Cardiac muscle cell (in vitro differentiated cells and primary cell): Measurements from ENCODE around the gene ATXN1. TPM values are rescaled to one million over a fixed set of nuclear protein-coding genes. Genes with fewer than 3 reads are reported as not detected.

Source experiments
- DNase-seq, 2 donors: peaks; one replicate each; pipeline versions ENCODE4 v3.0.0 to v3.0.0-alpha.2; 2010 to 2017; ENCODE audit warnings: low read depth in 1 of 2, low spot score in 1 of 2
- H3K27ac ChIP-seq: fragments of 200-600 bp; sonication (generic); 2 replicates; pipeline ENCODE4 v1.5.1; 2016
- H3K27me3 ChIP-seq: fragments of 200-600 bp; sonication (generic); 2 replicates; pipeline ENCODE4 v1.6.0; 2016; ENCODE audit warnings: control low read depth
- H3K36me3 ChIP-seq: fragments of 200-600 bp; sonication (generic); 2 replicates; pipeline ENCODE4 v1.5.1; 2016; ENCODE audit warnings: control low read depth
- H3K4me1 ChIP-seq: fragments of 200-600 bp; sonication (generic); 2 replicates; pipeline ENCODE4 v1.8.1; 2017; ENCODE audit warnings: low read depth, mild to moderate bottlenecking, mixed run types
- H3K4me3 ChIP-seq: fragments of 200-600 bp; sonication (generic); 2 replicates; pipeline ENCODE4 v1.5.1; 2016; ENCODE audit warnings: mild to moderate bottlenecking
- H3K9me3 ChIP-seq: fragments of 200-600 bp; sonication (generic); 2 replicates; pipeline ENCODE4 v1.5.1; 2017; ENCODE audit warnings: low read depth, mild to moderate bottlenecking, control low read depth
- polyA plus RNA-seq: library from polyadenylated mRNA; unstranded; fragments of >200 nt; fragmentation: Nextera tagmentation; extraction: Ambion mirVana; gene quantifications from 2 replicates; pipeline ENCODE4 v1.2.1, GENCODE V29; 2016
- total RNA-seq: library from RNA; depleted of rRNA; stranded (reverse); fragments of >200 nt; gene quantifications from 2 replicates; pipeline ENCODE4 v1.2.3, GENCODE V29; 2016
- TF ChIP-seq, protein P1 (sequence below): IDR thresholded peaks from 2 replicates; pipeline ENCODE4 v1.5.1; 2012; ENCODE audit warnings: low read depth, mild to moderate bottlenecking, low read length

Gene ATXN1
- total and polyA plus RNA-seq, 2 experiments from 2014 or later: 15.1 to 37.4 TPM

- DNase-seq: no peak
- H3K27me3 ChIP-seq: no peaks in the 10 kb centered on the region
- TF ChIP-seq, protein P1, sequence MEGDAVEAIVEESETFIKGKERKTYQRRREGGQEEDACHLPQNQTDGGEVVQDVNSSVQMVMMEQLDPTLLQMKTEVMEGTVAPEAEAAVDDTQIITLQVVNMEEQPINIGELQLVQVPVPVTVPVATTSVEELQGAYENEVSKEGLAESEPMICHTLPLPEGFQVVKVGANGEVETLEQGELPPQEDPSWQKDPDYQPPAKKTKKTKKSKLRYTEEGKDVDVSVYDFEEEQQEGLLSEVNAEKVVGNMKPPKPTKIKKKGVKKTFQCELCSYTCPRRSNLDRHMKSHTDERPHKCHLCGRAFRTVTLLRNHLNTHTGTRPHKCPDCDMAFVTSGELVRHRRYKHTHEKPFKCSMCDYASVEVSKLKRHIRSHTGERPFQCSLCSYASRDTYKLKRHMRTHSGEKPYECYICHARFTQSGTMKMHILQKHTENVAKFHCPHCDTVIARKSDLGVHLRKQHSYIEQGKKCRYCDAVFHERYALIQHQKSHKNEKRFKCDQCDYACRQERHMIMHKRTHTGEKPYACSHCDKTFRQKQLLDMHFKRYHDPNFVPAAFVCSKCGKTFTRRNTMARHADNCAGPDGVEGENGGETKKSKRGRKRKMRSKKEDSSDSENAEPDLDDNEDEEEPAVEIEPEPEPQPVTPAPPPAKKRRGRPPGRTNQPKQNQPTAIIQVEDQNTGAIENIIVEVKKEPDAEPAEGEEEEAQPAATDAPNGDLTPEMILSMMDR: no peak
These were observed 190.3 kb downstream of the ATXN1 start for GRCh38 chr6:16570946-16571345.

GRCh38 chr6:16570221-16570553 is 191.1 kb downstream of the ATXN1 start:
- peaks cover 6% of the 10 kb centered on the region for H3K4me1 ChIP-seq
- H3K9me3 ChIP-seq: no peaks in the 10 kb centered on the region
- H3K36me3 ChIP-seq: no peaks in the 10 kb centered on the region
- no peaks in the 10 kb centered on the region for H3K27me3 ChIP-seq
- TF ChIP-seq, protein P1: no peak
- H3K4me3 ChIP-seq: no peak overlapping the region
- no peak overlapping the region for H3K27ac ChIP-seq
- DNase-seq: no peak

More at GRCh38 chr6:16570946-16571345, 190.3 kb downstream of the ATXN1 start:
- peaks cover 6% of the 10 kb centered on the region for H3K4me1 ChIP-seq
- no peaks in the 10 kb centered on the region for H3K36me3 ChIP-seq
- H3K27ac ChIP-seq: no peak overlapping the region
- no peak overlapping the region for H3K4me3 ChIP-seq
- no peaks in the 10 kb centered on the region for H3K9me3 ChIP-seq

- Histone ChIP-seq H3K27ac (no peak overlapping the region), H3K27me3 (no peaks in the 10 kb centered on the region), H3K4me3 (no peak overlapping the region), H3K4me1 (peaks cover 13% of the 10 kb centered on the region), H3K36me3 (no peaks in the 10 kb centered on the region), H3K9me3 (no peaks in the 10 kb centered on the region)
- no peak for DNase-seq
- TF ChIP-seq, protein P1: no peak
These were observed 193.1 kb downstream of the ATXN1 start for GRCh38 chr6:16568128-16568527.

- H3K27me3 ChIP-seq: no peaks in the 10 kb centered on the region
- H3K36me3 ChIP-seq: no peaks in the 10 kb centered on the region
- TF ChIP-seq, protein P1: no peak
- peaks cover 13% of the 10 kb centered on the region for H3K4me1 ChIP-seq
- H3K4me3 ChIP-seq: no peak overlapping the region
- DNase-seq: no peak
- H3K9me3 ChIP-seq: no peaks in the 10 kb centered on the region
- no peak overlapping the region for H3K27ac ChIP-seq
These were observed 194.2 kb downstream of the ATXN1 start for GRCh38 chr6:16567071-16567470.

DNA sequence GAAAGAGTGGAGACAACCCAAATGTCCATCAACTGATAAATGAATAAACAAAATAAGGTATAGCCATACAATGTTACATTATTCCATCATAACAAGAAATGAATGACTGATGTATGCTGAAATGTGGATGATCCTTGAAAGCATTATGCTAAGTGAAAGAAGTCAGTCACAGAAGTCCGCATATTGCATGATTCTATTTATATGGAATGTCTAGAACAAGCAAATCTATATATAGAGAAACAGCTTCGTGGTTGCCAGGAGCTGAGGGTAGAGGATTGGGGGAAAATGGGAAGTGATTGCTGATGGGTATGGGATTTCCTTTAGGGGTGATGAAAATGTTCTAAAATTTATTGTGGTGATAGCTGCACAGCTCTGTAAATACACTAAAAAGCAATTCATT is 196.8 kb downstream of the ATXN1 start:
- TF ChIP-seq, protein P1: no peak
- no peak overlapping the region for H3K27ac ChIP-seq

GRCh38 chr6:16563628-16564240 is 197.5 kb downstream of the ATXN1 start:
- H3K36me3 ChIP-seq: no peaks in the 10 kb centered on the region
- DNase-seq: no peak
- H3K27me3 ChIP-seq: no peaks in the 10 kb centered on the region
- peaks cover 21% of the 10 kb centered on the region for H3K4me1 ChIP-seq
- no peaks in the 10 kb centered on the region for H3K9me3 ChIP-seq
- H3K27ac ChIP-seq: no peak overlapping the region
- TF ChIP-seq, protein P1: no peak
- H3K4me3 ChIP-seq: no peak overlapping the region

More for the DNA sequence above, 196.8 kb downstream of the ATXN1 start:
- Histone ChIP-seq H3K36me3 (no peaks in the 10 kb centered on the region), H3K9me3 (no peaks in the 10 kb centered on the region), H3K27me3 (no peaks in the 10 kb centered on the region), H3K4me1 (peaks cover 14% of the 10 kb centered on the region), H3K4me3 (no peak overlapping the region)
- DNase-seq: no peak
